ENCODE measurements around the gene KCTD21. TPM values are rescaled to one million over a fixed set of nuclear protein-coding genes. Genes with fewer than 3 reads are reported as not detected.

KCTD21 gene
- total RNA-seq, 1 donor from 2014 or later = 11.7 TPM

DNA sequence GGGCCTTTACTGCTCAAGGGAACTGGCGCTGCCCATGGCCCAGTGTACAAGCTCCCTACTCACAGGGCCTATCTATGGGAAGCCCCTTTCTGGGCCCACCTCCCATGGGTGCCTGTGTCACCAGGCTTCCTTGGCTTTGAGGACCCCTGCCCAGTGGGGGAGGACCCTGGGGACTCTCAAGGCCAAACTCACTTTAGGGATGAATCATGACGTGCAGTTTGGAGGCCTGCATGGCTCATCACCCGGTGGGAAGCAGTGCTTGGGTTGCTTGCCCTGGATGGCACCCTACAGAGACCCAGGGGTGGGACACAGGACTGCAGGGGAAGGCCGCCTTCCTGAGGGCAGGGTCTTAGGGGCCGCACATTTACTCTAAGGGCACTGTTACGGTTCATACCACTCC lies 16.5 kb downstream of the KCTD21 start:
- DNase-seq = no peak

DNA sequence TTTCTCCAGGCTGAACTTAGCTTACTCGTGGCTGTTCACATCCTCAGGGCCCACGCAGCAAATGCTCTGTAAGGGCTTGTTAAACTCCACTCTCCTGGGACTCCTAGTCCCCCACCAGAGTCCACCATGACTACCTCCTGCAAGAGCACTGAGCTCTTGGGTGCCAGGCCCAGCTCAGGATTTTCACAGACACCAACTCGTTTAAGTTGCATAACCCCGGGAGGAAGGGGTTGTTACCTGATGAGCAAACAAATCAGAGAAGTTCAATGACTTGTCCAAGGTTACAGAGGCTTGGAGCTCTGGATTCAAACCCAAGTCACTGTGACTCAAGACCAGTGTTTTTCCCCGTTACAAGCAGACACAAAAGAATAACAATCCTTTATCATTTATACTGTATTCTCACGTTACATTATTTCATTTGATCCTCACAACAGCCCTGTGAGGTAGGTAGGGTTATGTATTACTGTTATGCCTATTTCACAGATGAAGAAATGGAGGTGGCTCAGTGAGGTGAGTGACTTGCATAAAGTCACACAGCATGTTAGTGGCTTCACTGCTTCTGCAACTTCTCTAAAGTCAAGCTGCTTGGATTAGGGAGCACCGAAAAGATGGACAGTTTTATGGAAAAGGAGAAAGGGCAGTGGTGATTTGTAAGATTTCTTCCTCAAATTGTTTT lies 17.4 kb downstream of the KCTD21 start:
- DNase-seq = no peak

DNA sequence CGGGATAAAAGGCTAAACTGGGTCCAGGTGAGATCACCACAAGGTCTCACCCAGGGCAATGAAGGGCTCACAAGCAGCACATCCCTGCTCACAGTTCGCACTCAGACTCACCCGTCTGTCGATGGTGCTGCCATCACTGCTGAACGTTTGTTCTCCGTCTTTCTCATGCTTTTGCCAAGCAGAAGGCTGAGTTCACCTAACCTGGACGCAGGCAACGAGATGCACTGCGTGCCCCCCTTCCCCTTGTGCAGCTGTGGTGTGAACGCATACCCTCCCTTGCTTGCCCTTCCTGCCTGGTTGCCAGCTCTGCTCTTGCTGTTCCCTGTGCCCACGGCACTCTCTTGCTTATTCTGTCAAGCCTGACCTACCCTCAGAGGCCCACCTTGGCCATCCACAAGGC lies 18.0 kb downstream of the KCTD21 start:
- DNase-seq = no peak

DNA sequence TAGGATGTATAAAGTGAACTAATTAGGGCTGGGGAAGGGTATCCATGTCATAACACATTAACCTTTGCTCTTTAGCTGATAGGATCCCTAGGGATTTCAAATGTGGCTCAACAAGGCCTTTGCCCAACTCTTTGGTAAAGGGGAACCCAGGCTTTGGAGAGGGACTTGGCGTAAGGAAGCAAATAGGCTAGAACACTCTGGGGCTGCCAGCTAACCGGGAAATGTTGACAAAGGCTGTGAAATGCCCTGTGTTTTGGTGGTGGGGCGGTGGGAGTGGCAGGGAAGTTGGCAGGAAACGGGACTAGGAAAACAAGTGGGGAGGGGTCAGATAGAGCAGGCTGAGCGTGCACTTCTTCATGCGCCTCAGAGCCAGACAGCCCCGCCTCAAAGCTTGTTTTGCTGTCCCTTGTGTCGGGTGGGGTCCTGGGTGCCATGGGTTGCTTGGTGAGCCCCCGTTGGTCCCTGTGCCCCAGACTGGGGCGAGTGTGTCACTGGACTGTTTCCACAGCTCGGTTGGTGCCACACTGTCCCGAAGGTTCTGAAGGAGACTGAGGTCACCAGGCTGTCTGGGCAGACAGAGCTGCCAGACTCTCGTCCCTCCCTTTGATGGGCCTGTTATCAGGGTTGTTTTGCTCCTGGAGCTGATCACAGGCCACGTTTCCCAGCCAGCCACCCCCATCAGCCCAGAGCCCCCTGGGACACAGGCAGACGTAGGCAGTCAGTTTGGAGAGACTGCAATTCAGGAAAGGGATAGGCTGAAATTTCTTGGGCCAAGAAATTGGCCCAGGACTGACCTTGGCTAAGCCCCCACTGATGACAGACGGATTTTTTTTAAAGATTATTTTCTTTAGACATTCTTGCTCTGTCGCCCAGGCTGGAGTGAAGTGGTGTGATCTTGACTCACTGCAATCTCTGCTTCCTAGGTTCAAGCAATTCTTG lies 19.6 kb downstream of the KCTD21 start:
- peak; percentile 75 for DNase-seq

DNA sequence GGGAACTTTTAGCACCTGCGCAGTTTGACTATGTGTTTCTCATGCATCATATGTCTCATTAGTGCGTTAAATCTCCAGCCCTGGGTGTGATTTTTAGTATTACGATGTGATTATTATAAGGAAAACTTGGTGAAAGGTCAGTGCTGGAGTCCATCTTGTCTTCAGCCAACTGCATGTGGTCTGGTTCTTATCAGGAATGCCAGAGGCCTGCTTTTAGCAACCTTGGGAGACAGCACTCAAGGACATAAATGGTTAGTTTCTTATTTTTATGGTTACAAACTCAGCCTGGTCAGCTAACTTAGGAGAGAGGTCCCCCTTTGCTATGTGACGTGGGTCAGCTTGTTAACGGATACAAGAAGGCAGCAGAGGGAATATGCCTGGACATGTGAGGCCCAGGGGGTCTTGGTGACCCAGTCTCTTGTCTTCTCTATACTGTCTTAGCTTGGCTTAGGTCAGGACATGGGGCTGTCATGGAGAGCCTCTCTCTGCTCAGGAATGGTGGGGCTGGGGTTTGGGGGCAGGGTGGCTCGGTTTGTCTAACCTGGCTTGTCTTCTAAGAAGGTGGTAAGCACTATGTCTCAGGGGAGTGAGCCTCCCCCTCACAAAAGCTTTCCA lies 21.5 kb downstream of the KCTD21 start:
- DNase-seq = no peak

DNA sequence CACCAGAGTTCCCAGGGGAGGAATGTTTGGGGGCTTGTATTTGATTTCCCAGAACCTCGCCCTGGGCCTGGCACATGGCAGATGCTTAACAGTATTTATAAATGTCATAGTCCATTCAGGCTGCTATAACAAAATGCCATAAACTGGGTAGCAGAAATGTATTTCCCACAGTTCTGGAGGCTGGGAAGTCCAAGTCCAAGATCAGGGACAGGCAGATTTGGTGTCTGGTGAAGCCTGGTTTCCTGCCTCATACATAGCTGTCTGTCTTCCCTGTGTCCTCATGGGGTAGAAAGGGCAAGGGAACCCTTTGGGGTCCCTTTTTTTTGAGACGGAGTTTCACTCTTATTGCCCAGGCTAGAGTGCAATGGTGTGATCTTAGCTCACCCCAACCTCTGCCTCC lies 24.0 kb downstream of the KCTD21 start:
- no peak for DNase-seq

DNA sequence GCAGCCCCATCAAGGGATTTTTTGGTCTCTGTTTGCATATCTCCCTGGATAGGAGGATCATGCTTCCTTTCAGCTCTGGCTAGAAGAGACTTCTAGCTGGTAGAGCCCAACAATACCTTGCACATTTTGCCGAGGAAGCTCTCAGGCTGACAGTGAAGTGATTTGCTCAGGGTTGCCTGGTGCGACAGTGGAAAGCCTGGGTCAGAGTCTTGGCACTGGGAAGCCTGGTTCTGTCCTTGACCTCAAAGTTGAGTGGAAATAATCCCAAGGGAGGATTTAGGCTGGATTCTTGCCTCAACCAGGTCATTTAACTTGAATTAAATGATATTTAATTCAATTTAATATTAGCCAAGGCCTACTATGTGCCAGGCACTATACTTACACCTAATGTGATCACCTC lies 24.6 kb downstream of the KCTD21 start:
- no peak for DNase-seq

DNA sequence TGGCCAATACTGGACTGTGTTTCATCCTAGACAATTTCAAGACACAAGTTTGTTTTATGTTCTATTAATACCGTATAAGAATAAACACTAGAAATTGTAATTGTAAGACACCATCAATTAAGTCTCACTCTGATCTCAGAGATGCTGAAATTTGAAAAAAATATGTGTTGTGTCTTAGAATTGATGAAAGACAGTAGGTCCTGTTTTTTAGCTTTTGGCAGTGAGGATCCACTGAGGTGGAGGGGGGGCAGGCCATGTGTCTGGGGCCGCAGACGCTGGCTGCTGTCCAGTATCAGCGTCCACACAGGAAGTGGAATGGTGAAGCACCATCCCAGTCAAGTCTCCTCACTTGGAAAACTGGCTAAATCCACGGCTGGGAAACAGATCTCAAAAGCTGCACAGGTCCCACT lies 26.5 kb downstream of the KCTD21 start:
- peak; percentile 33 for DNase-seq

DNA sequence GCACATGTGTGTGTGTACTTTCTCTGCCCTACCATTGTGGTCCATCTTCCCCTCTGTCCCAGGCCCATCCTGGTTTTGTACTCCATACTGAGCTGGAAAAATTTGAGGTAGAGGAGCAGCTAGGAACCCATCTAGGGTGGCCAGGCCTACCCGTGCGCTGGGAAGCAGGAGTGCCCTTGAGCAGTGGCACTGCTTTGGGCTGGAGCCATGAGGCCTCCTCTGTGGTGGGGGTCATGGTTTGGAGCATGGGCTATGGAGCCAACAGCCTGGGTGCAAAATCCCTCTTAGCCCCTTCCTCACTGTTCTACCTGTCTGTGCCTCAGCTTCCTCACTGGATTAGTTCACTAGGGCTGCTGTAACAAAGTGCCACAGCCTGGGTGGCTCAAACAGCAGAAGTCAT lies 27.1 kb downstream of the KCTD21 start:
- no peak for DNase-seq

DNA sequence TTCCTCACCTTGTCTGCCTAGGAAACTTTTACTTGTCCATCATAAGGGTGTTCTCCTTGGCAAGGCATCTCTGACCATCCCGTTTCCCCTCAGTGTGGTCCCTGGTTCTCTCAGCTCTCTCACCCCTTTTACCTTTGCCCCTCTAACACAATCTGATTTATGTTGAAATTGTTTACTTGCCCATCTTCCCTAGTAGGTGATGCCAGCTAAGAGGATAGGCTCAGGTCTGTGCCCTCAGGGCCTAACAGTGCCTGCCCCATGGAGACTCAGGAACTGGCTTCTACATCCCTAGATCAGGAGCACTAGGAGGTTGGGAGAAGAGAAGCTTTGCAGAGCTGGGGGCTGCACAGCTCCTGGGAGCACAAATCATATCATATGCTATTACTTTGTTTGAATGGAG lies 27.9 kb downstream of the KCTD21 start:
- no peak for DNase-seq

DNA sequence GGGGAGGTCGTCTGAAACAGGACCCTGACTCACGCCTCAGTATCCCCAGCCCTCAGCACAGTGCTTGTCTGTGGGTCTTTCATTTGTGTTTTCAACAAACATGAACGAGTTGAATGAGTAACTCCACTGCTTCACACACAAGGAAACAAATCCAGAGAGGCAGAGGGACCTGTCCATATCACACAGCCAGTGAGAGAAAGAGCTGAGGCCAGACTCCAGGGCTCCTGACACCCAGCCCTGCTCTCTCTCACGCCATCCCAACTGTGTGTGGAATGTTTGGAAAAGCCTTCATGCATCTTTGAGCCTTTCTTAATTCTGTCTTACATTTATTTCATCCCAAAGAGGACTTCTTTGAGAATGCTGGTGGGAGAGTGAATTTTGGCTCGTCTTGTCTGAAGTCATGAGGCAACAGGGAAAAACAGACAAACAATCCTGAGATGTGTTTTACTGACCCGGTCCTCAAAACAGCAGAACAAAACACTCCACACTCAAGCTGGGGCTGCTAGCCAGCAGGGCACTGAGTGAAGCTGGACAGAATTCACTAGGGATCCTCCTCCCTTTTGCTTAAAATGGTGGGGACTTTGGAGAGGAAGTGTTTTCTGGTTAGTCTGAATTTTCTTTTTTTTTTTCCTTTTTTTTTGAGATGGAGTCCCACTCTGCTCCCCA lies 29.3 kb downstream of the KCTD21 start:
- DNase-seq = no peak

DNA sequence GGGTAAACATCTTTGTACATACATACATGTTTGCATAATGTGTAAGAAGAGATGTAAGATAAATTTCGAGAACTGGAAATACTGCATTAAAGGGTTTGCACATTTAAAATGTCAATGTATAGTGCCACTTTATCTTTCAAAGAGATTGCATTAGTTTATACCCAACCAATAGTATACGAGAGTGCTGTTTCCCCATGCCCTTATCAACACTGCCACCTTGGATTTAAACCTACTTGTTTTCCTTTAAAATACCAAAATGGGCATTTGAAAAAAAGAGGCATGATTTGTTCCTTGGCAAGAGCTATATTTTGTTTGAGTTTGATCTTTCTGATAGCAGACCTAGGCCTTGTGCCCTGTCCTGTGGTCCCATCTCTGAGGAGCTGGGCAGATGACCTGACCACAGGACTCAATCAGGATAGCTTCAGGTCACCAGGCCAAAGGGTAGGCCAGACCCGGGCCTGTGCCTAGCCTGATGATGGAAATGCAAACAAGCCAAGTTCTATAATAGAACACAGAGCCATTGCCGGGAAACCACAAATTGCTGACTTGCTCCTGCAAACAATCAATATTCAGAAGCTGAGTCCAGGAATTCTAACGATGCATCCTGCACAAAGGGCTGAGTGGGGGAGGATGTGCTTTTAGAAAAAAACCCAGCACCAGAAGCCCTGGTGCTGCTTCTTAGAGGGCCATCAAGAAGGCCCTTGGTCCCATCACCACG lies 32.1 kb downstream of the KCTD21 start:
- DNase-seq = no peak

DNA sequence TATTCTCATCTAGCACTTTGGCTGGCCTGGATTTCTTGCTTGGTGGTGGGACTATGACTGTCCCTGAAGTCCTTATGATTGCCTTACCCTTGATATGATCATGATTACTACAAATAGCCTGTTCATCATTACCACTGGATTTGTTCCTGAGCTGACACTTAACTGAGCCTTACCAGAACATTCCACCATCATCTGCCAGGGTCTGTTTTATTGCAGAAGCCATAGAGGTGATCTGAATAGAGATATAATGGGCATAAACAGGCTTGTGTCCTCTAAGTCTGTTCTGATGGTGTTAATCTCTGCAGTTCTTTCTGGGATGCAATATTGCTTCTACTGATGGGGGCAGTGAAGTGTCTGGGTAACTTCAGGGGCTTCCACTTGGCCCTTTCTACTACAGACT lies 36.6 kb downstream of the KCTD21 start:
- no peak for DNase-seq

DNA sequence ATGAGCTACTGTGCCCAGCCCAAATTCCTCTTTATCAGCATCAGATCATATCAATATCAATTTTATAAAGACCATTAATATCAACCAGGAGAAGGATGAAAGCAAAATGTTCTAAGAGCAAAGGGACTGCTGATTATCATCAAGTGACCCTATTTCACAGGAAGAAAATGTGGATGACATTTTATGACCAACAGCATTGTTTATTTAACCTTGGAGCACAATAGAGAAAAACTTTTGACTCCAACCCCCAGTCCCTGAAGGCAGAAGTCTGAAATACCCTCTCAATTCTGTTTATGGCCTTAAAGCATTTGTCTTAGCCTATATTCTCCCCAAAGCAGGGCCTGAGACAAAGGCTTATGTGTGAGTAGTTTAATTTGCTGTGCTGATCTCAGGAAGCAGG lies 37.7 kb downstream of the KCTD21 start:
- DNase-seq = no peak

DNA sequence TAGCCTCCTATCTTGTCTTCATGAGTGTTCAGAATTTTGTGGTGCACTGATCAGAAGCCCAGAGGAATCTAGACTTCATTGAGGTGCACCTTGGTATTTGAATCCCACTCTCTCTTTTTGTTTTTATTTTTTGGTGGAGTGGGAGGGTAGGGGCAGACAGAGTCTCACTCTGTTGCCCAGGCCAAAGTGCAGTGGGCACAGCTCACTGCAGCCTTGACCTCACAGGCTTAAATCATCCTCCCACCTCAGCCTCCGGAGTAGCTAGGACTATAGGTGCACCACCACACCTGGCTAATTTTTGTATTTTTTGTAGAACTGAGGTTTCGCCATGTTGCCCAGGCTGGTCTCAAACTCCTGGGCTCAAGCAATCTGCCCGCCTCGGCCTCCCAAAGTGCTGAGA lies 38.1 kb downstream of the KCTD21 start:
- no peak for DNase-seq

DNA sequence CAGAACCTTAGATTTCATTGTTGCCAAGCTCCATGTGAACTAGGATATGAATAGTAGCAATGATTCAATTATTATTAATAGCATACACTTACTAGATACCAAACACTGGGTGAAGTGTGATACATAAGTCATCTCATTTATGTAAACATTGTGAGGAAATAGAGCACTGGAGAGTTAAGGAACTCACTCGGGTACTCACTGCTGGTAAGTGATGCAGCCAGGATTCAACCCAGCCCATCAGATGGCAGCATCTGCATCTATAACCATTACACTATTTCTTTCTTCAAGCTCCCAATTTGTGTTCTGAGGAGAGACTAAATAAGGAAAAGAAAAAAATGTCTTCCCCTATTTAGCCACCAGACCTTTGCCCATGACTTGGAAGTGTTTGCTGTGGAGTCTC lies 38.8 kb downstream of the KCTD21 start:
- DNase-seq = peak; percentile 66

DNA sequence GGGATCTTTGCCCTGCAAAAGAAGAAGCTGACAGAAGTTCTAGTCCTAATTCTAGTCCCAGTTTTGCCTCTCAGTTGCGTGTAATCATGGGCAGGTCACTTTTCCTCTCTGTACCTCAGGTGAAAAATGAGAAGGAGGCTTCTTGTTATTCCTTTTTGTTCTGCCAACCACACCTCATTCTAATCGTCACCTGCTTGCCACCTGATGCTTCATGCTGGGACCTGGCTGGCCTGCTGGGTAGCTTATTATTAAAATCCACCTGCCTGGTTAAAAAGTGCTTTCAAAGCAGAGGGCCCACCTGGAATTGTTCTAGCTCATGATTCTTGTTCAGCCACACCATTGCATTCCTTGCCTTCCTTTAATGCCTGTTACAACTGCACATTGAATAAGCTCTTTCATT lies 40.6 kb downstream of the KCTD21 start:
- DNase-seq = no peak

DNA sequence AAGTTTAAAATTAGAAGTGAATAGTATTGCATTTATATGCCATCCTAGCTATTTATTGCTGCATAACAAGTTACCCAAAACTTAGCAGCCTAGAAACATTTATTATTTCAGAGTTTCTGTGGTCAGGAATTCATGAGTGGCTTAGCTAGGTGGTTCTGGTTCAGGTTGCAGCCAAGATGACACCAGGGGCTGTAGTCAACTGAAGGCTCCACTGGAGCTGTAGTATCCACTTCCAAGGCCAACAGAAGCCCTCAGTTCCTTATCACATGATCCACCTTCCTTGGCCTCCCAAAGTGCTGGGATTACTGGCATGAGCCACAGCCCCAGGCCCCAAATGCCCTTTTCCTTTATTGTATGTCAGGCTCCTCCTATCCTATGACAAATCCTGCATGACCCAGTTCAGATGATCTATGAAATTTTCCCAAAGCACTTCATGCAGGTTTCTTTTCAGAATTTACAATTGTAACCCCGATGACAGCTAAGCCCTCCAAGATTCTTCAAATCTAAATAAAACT lies 42.9 kb downstream of the KCTD21 start:
- DNase-seq = no peak

DNA sequence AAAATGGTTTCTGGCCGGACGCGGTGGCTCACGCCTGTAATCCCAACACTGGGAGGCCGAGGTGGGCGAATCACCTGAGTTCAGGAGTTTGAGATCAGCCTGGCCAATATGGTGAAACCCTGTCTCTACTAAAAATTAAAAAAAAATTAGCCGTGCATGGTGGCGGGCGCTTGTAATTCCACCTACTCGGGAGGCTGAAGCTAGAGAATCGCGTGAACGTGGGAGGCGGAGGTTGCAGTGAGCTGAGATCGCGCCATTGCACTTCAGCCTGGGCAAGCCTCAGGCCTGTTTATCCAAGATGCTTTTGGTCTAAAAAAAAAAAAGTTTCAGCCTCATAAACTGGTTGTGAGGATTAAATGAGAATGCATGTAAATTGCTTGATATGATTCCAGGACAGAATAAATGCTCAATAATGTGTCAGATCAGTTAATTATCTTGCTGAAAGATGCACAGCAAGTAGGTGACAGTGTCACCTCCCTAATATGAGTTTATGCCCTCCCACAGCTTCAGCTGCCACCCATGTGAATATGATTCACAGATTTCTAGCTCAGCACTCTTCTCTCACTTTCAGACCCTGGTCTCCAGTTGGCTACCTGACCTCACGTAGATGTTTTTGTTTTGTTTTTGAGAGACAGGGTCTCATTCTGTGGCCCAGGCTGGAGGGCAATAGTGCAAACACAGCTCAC lies 47.9 kb downstream of the KCTD21 start:
- no peak for DNase-seq

DNA sequence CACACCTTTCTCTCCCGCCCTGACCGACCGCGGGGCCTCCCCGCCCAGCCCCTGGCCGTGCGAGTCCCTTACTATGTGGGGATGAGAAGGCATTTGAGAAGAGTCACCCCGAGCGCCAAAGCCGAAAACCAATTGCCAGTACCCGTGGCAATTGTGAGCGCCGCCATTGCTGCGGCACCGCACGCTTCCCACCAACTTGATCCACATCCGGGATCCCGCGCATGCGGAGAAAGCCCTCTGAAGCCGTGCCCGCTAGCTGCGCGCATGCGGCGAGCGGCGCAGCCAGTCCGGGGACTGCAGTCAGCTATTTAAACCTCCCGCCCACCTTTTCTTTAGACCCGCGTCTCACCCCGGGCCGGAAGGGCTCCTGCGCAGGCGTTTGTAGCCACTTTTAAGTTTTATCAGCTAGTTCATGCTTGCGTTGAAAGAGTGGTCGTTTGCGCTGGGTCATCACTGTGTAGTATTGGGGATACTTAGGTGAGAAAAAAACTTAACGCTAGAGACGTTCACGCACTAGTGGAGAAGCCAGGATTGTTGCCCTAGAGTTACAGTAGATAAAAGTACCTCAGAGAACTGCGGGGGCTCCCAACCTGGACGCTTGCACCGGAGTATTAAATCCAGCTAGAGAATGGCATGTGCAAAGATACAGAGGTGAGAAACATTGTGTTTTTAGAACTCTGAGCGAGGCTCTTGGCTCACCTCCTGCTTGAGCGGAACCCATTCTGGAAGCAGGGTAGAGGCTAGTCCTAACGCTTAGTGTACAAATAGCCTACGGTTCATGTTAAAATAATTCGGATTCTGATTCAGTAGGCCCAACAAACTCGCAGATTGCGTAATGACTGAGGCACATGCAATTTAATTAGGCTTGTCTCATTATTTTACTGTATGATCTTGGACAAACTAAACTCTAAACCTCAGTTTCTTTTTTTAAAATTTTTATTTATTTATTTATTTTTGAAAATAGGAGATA lies 48.7 kb downstream of the KCTD21 start, which contains the start of gene ALG8:
TSS of gene ALG8 (minus strand) at position 205 of the 970 bp plus-strand sequence. CDS start at position 167, 38 bp downstream.
- DNase-seq = peak; percentile 98
